Astrocyte (in vitro differentiated cells and primary cell): ENCODE results near the gene NSF. TPM values are rescaled to one million over a fixed set of nuclear protein-coding genes. Genes with fewer than 3 reads are reported as not detected.

Experiments used
- DNase-seq: peaks from one replicate; pipeline ENCODE4 v3.0.0-alpha.2; 2010; ENCODE audit warnings: low read depth
- FAIRE-seq: peaks from 2 replicates; lab custom pipeline; 2011; peaks lifted over from hg19 to GRCh38; lab: Jason Lieb, UNC
- H2AFZ ChIP-seq: 2 replicates; pipeline ENCODE4 v1.6.0; 2012; ENCODE audit warnings: low read depth, low read length, inconsistent platforms
- H3K27ac ChIP-seq: 2 replicates; pipeline ENCODE4 v1.5.1; 2011; ENCODE audit warnings: low read depth, low read length, inconsistent platforms
- H3K27me3 ChIP-seq: 2 replicates; pipeline ENCODE4 v1.6.0; 2011; ENCODE audit warnings: low read length, inconsistent platforms; ENCODE audit not compliant: insufficient read depth
- H3K36me3 ChIP-seq: 2 replicates; pipeline ENCODE4 v1.5.1; 2011; ENCODE audit warnings: low read length, inconsistent platforms; ENCODE audit not compliant: insufficient read depth
- H3K4me1 ChIP-seq: 2 replicates; pipeline ENCODE4 v1.5.1; 2011; ENCODE audit warnings: low read length, inconsistent platforms; ENCODE audit not compliant: insufficient read depth
- H3K4me2 ChIP-seq: 2 replicates; pipeline ENCODE4 v1.6.0; 2012; ENCODE audit warnings: low read length, inconsistent platforms
- H3K4me3 ChIP-seq: 2 replicates; pipeline ENCODE4 v1.5.1; 2011; ENCODE audit warnings: low read depth, mild to moderate bottlenecking, low read length, inconsistent platforms; ENCODE audit not compliant: insufficient read depth
- H3K79me2 ChIP-seq: 2 replicates; pipeline ENCODE4 v1.6.0; 2012; ENCODE audit warnings: mild to moderate bottlenecking, low read length, inconsistent platforms; ENCODE audit not compliant: insufficient read depth
- H3K9ac ChIP-seq: 2 replicates; pipeline ENCODE4 v1.6.0; 2012; ENCODE audit warnings: mild to moderate bottlenecking, low read length, inconsistent platforms
- H3K9me3 ChIP-seq: 2 replicates; pipeline ENCODE4 v1.5.1; 2012; ENCODE audit warnings: low read depth, mild to moderate bottlenecking, low read length, inconsistent platforms; ENCODE audit not compliant: insufficient read depth
- H4K20me1 ChIP-seq: 2 replicates; pipeline ENCODE4 v1.6.0; 2012; ENCODE audit warnings: low read length, inconsistent platforms; ENCODE audit not compliant: insufficient read depth
- H3K27ac Mint-ChIP-seq: one replicate; pipeline ENCODE4 v1.8.0; 2021; ENCODE audit warnings: mild to moderate bottlenecking, mixed read lengths; ENCODE audit not compliant: unreplicated experiment
- H3K27me3 Mint-ChIP-seq: one replicate; pipeline ENCODE4 v1.8.0; 2021; ENCODE audit warnings: low read depth, mixed read lengths; ENCODE audit not compliant: unreplicated experiment
- H3K36me3 Mint-ChIP-seq: one replicate; pipeline ENCODE4 v1.8.0; 2021; ENCODE audit warnings: low read depth, mixed read lengths; ENCODE audit not compliant: unreplicated experiment
- H3K4me1 Mint-ChIP-seq: one replicate; pipeline ENCODE4 v1.8.0; 2021; ENCODE audit warnings: low read depth, mixed read lengths; ENCODE audit not compliant: unreplicated experiment
- H3K4me3 Mint-ChIP-seq: one replicate; pipeline ENCODE4 v1.8.0; 2021; ENCODE audit warnings: mild to moderate bottlenecking, moderate library complexity, mixed read lengths; ENCODE audit not compliant: unreplicated experiment
- H3K9me3 Mint-ChIP-seq: one replicate; pipeline ENCODE4 v1.8.0; 2021; ENCODE audit warnings: mild to moderate bottlenecking, mixed read lengths; ENCODE audit not compliant: unreplicated experiment
- CTCF ChIP-seq: IDR thresholded peaks from 2 replicates; pipeline ENCODE4 v1.5.1; 2011; ENCODE audit warnings: low read depth, mild to moderate bottlenecking, inconsistent platforms, low read length, moderate library complexity; ENCODE audit not compliant: insufficient read depth
- EZH2 ChIP-seq: IDR thresholded peaks from 2 replicates; pipeline ENCODE4 v1.6.1; 2012; ENCODE audit warnings: mild to moderate bottlenecking, low read length, inconsistent platforms; ENCODE audit not compliant: insufficient read depth
- total RNA-seq: library from RNA; stranded (reverse); gene quantifications from 2 replicates; pipeline ENCODE4 v1.2.1, GENCODE V29; 2021

Gene NSF
- total RNA-seq, 1 donor from 2014 or later: 83.4 TPM

GRCh38 chr17:46733837-46734475, 143.5 kb downstream of the NSF start:
- no peak overlapping the region for H3K4me3 ChIP-seq
- no peaks in the 10 kb centered on the region for H4K20me1 ChIP-seq

GRCh38 chr17:46736100-46736499, 145.6 kb downstream of the NSF start:
- Histone ChIP-seq H2AFZ (no peak overlapping the region), H3K9me3 (no peaks in the 10 kb centered on the region), H4K20me1 (no peaks in the 10 kb centered on the region), H3K4me3 (no peak overlapping the region), H3K79me2 (no peaks in the 10 kb centered on the region), H3K36me3 (no peaks in the 10 kb centered on the region), H3K4me1 (peaks cover 14% of the 10 kb centered on the region), H3K9ac (no peak overlapping the region), H3K4me2 (no peak overlapping the region), H3K27ac (no peak overlapping the region), H3K27me3 (no peaks in the 10 kb centered on the region)
- FAIRE-seq (no peak), DNase-seq (no peak)
- Mint-ChIP-seq H3K9me3 (no peaks in the 10 kb centered on the region), H3K4me1 (peaks cover 9% of the 10 kb centered on the region), H3K36me3 (peaks cover 3% of the 10 kb centered on the region), H3K27ac (no peak overlapping the region), H3K27me3 (no peaks in the 10 kb centered on the region), H3K4me3 (no peak overlapping the region)
- TF ChIP-seq EZH2: no peak
- no peak for TF ChIP-seq CTCF

More at GRCh38 chr17:46733837-46734475, 143.5 kb downstream of the NSF start:
- DNase-seq (peak; percentile 72), FAIRE-seq (no peak)
- no peak for TF ChIP-seq EZH2
- TF ChIP-seq CTCF: no peak
- no peak overlapping the region for H3K9ac ChIP-seq
- no peaks in the 10 kb centered on the region for H3K36me3 ChIP-seq
- H3K4me2 ChIP-seq: peak overlapping the region; percentile 3
- peaks cover 9% of the 10 kb centered on the region for H3K4me1 Mint-ChIP-seq
- no peak overlapping the region for H3K27ac ChIP-seq
- H3K4me1 ChIP-seq: peaks cover 14% of the 10 kb centered on the region
- H3K27me3 Mint-ChIP-seq: no peaks in the 10 kb centered on the region
- H3K36me3 Mint-ChIP-seq: peaks cover 4% of the 10 kb centered on the region
- H3K9me3 Mint-ChIP-seq: no peaks in the 10 kb centered on the region
- no peaks in the 10 kb centered on the region for H3K27me3 ChIP-seq
- H2AFZ ChIP-seq: no peak overlapping the region
- no peak overlapping the region for H3K4me3 Mint-ChIP-seq
- H3K27ac Mint-ChIP-seq: no peak overlapping the region
- no peaks in the 10 kb centered on the region for H3K79me2 ChIP-seq
- no peaks in the 10 kb centered on the region for H3K9me3 ChIP-seq

GRCh38 chr17:46737326-46737725, 146.9 kb downstream of the NSF start:
- Mint-ChIP-seq H3K27me3 (no peaks in the 10 kb centered on the region), H3K4me3 (no peak overlapping the region), H3K4me1 (peaks cover 16% of the 10 kb centered on the region), H3K27ac (no peak overlapping the region), H3K36me3 (no peaks in the 10 kb centered on the region), H3K9me3 (no peaks in the 10 kb centered on the region)
- H3K9ac ChIP-seq: no peak overlapping the region
- no peak overlapping the region for H3K4me3 ChIP-seq
- H3K9me3 ChIP-seq: no peaks in the 10 kb centered on the region
- peaks cover 16% of the 10 kb centered on the region for H3K4me1 ChIP-seq
- no peaks in the 10 kb centered on the region for H3K27me3 ChIP-seq
- FAIRE-seq (no peak), DNase-seq (no peak)
- H3K79me2 ChIP-seq: no peaks in the 10 kb centered on the region
- no peak overlapping the region for H2AFZ ChIP-seq
- no peaks in the 10 kb centered on the region for H4K20me1 ChIP-seq
- H3K4me2 ChIP-seq: no peak overlapping the region
- no peaks in the 10 kb centered on the region for H3K36me3 ChIP-seq
- TF ChIP-seq EZH2 (no peak), CTCF (no peak)
- H3K27ac ChIP-seq: no peak overlapping the region
